Measurements from ENCODE around the gene DPP3. TPM values are rescaled to one million over a fixed set of nuclear protein-coding genes. Genes with fewer than 3 reads are reported as not detected.

DPP3 gene
- total RNA-seq, 1 donor: 15.2 TPM

- Histone ChIP-seq H3K4me1 (ENCODE audit: insufficient read depth, low read length) (peaks cover 26% of the 10 kb centered on the region), H3K27me3 (ENCODE audit: insufficient read depth, low read length) (no peaks in the 10 kb centered on the region), H3K9me3 (ENCODE audit: low read depth, low read length) (no peaks in the 10 kb centered on the region), H3K4me3 (ENCODE audit: low read length) (no peak overlapping the region)
Observed at GRCh38 chr11:66470015-66470414, 10.2 kb upstream of the DPP3 start.

GRCh38 chr11:66471142-66471541 lies 9.1 kb upstream of the DPP3 start:
- Histone ChIP-seq H3K4me3 (ENCODE audit: low read length) (no peak overlapping the region), H3K4me1 (ENCODE audit: insufficient read depth, low read length) (peaks cover 16% of the 10 kb centered on the region), H3K27me3 (ENCODE audit: insufficient read depth, low read length) (no peaks in the 10 kb centered on the region), H3K9me3 (ENCODE audit: low read depth, low read length) (no peaks in the 10 kb centered on the region)

GRCh38 chr11:66472054-66472453 lies 8.2 kb upstream of the DPP3 start:
- H3K27me3 ChIP-seq (ENCODE audit: insufficient read depth, low read length): no peaks in the 10 kb centered on the region
- no peaks in the 10 kb centered on the region for H3K9me3 ChIP-seq (ENCODE audit: low read depth, low read length)
- H3K4me3 ChIP-seq (ENCODE audit: low read length): no peak overlapping the region

GRCh38 chr11:66473167-66473566 lies 7.1 kb upstream of the DPP3 start:
- no peaks in the 10 kb centered on the region for H3K27me3 ChIP-seq (ENCODE audit: insufficient read depth, low read length)
- no peak overlapping the region for H3K4me3 ChIP-seq (ENCODE audit: low read length)

More at GRCh38 chr11:66472054-66472453, 8.2 kb upstream of the DPP3 start:
- peaks cover 16% of the 10 kb centered on the region for H3K4me1 ChIP-seq (ENCODE audit: insufficient read depth, low read length)

GRCh38 chr11:66473608-66474515 lies 6.4 kb upstream of the DPP3 start:
- Histone ChIP-seq H3K4me1 (ENCODE audit: insufficient read depth, low read length) (peaks cover under 1% of the 10 kb centered on the region), H3K4me3 (ENCODE audit: low read length) (no peak overlapping the region), H3K9me3 (ENCODE audit: low read depth, low read length) (no peaks in the 10 kb centered on the region), H3K27me3 (ENCODE audit: insufficient read depth, low read length) (no peaks in the 10 kb centered on the region)

More at GRCh38 chr11:66473167-66473566, 7.1 kb upstream of the DPP3 start:
- Histone ChIP-seq H3K4me1 (ENCODE audit: insufficient read depth, low read length) (peaks cover 5% of the 10 kb centered on the region), H3K9me3 (ENCODE audit: low read depth, low read length) (no peaks in the 10 kb centered on the region)

- Histone ChIP-seq H3K27me3 (ENCODE audit: insufficient read depth, low read length) (no peaks in the 10 kb centered on the region), H3K9me3 (ENCODE audit: low read depth, low read length) (no peaks in the 10 kb centered on the region), H3K4me1 (ENCODE audit: insufficient read depth, low read length) (peaks cover 13% of the 10 kb centered on the region), H3K4me3 (ENCODE audit: low read length) (no peak overlapping the region)
Observed at GRCh38 chr11:66475349-66476172, 4.7 kb upstream of the DPP3 start.

GRCh38 chr11:66476173-66476840 lies 3.9 kb upstream of the DPP3 start:
- Histone ChIP-seq H3K4me3 (ENCODE audit: low read length) (no peak overlapping the region), H3K27me3 (ENCODE audit: insufficient read depth, low read length) (no peaks in the 10 kb centered on the region), H3K9me3 (ENCODE audit: low read depth, low read length) (no peaks in the 10 kb centered on the region), H3K4me1 (ENCODE audit: insufficient read depth, low read length) (peaks cover 20% of the 10 kb centered on the region)

GRCh38 chr11:66476841-66477251 lies 3.4 kb upstream of the DPP3 start:
- H3K4me1 ChIP-seq (ENCODE audit: insufficient read depth, low read length): peaks cover 20% of the 10 kb centered on the region
- no peaks in the 10 kb centered on the region for H3K27me3 ChIP-seq (ENCODE audit: insufficient read depth, low read length)
- no peak overlapping the region for H3K4me3 ChIP-seq (ENCODE audit: low read length)

GRCh38 chr11:66477263-66478201 lies 2.7 kb upstream of the DPP3 start:
- Histone ChIP-seq H3K4me1 (ENCODE audit: insufficient read depth, low read length) (peaks cover 20% of the 10 kb centered on the region), H3K9me3 (ENCODE audit: low read depth, low read length) (no peaks in the 10 kb centered on the region), H3K4me3 (ENCODE audit: low read length) (no peak overlapping the region), H3K27me3 (ENCODE audit: insufficient read depth, low read length) (no peaks in the 10 kb centered on the region)

More at GRCh38 chr11:66476841-66477251, 3.4 kb upstream of the DPP3 start:
- no peaks in the 10 kb centered on the region for H3K9me3 ChIP-seq (ENCODE audit: low read depth, low read length)

GRCh38 chr11:66478729-66479393 lies 1.4 kb upstream of the DPP3 start:
- no peaks in the 10 kb centered on the region for H3K9me3 ChIP-seq (ENCODE audit: low read depth, low read length)
- peaks cover 20% of the 10 kb centered on the region for H3K4me1 ChIP-seq (ENCODE audit: insufficient read depth, low read length)
- H3K27me3 ChIP-seq (ENCODE audit: insufficient read depth, low read length): no peaks in the 10 kb centered on the region
- peak overlapping the region; percentile 77 for H3K4me3 ChIP-seq (ENCODE audit: low read length)

- H3K27me3 ChIP-seq (ENCODE audit: insufficient read depth, low read length): no peaks in the 10 kb centered on the region
- peak overlapping the region; percentile 77 for H3K4me3 ChIP-seq (ENCODE audit: low read length)
- H3K4me1 ChIP-seq (ENCODE audit: insufficient read depth, low read length): peaks cover 20% of the 10 kb centered on the region
- no peaks in the 10 kb centered on the region for H3K9me3 ChIP-seq (ENCODE audit: low read depth, low read length)
Observed at GRCh38 chr11:66479394-66480116, 679 bp upstream of the DPP3 start.

GRCh38 chr11:66484806-66485380 lies 4.7 kb downstream of the DPP3 start:
- Histone ChIP-seq H3K9me3 (ENCODE audit: low read depth, low read length) (no peaks in the 10 kb centered on the region), H3K4me1 (ENCODE audit: insufficient read depth, low read length) (peaks cover 9% of the 10 kb centered on the region), H3K27me3 (ENCODE audit: insufficient read depth, low read length) (no peaks in the 10 kb centered on the region), H3K4me3 (ENCODE audit: low read length) (no peak overlapping the region)

- no peaks in the 10 kb centered on the region for H3K27me3 ChIP-seq (ENCODE audit: insufficient read depth, low read length)
- no peaks in the 10 kb centered on the region for H3K9me3 ChIP-seq (ENCODE audit: low read depth, low read length)
- no peaks in the 10 kb centered on the region for H3K4me1 ChIP-seq (ENCODE audit: insufficient read depth, low read length)
- H3K4me3 ChIP-seq (ENCODE audit: low read length): no peak overlapping the region
Observed at GRCh38 chr11:66488957-66489356, 8.7 kb downstream of the DPP3 start.
